NOMO-1 treated with DMSO at 0.1 percent for 48 hours (cell line): Measurements from ENCODE around the gene DMRTA1.
"Not testable (repeated sequence)": the region's sequence is repeated elsewhere in the genome, so short reads cannot be mapped to it uniquely, and the experiment has no call there.

Source experiments
- DNase-seq: peaks from one replicate; lab custom pipeline; 2025; ENCODE audit not compliant: unreplicated experiment; lab: John Stamatoyannopoulos, UW

The DMRTA1 gene

GRCh38 chr9:22457448-22457847, 10.8 kb downstream of the DMRTA1 start:
- no peak for DNase-seq

DNA sequence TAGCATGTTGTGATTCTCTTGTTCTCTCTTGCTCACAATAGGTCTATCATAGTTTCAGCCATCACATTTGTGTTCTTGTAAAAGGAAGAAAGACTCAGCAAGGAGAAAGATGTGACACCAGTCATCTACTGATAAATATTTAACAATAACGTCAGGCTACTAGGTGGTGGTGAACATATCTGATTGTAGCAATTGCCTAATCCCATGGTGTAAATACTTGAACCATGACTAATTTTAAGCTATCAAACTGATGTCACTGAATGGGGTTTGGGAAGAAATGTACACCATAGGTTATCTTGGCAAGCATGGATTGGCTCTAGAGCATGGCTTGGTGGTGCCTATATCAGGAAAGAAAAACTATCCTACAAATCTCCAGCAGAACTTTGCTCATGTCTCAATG, 16.6 kb downstream of the DMRTA1 start:
- no peak for DNase-seq

DNA sequence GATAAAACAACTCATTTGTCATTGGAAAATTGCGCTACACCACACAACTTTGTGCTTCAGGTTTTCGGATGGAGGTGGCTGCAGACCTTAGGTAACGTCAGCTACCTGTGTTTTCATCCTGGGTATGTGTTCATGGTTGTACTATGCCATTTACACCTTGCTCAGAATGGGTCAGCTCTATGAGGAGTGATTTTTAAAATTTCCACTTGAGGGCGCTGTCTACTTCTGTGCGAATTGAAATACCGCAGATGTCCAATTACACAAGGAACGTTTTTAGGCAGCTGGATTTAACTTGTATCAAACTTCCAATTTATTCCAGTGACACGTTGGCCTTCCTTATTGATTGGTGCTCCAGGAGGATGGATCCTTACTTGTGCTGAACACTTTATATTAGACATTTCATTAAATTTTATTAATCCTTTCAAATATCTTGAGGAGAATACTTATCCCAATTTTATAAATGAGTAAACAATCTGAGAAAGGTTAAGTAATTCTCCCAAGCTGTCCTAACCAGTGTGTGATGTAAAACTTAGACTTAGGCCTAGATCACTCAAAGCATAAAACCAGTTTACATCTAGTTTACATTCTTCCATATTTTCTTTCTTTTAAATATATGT, 23.4 kb downstream of the DMRTA1 start:
- DNase-seq: no peak

GRCh38 chr9:22481566-22481965, 34.9 kb downstream of the DMRTA1 start:
- no peak for DNase-seq

GRCh38 chr9:22483528-22484070, 37.0 kb downstream of the DMRTA1 start:
- DNase-seq: no peak

DNA sequence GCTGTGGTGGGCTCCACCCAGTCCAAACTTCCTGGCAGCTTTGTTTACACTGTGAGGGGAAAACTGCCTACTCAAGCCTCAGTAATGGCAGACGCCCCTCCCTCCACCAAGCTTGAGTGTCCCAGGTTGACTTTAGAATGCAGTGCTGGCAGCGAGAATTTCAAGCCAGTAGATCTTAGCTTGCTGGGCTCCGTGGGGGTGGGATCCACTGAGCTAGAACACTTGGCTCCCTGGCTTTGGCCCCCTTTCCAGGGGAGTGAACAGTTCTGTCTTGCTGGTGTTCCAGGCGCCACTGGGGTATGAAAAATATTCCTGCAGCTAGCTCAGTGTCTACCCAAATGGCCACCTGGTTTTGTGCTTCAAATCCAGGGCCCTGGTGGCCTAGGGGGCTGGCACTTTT, 49.6 kb downstream of the DMRTA1 start:
- not testable (repeated sequence) for DNase-seq
